GM21737 (cell line): Measurements from ENCODE around the gene EHBP1.

Experiments
- ATAC-seq: cut with Tn5 transposase; IDR thresholded peaks from one replicate; pipeline ENCODE4 v1.9.1; 2021; ENCODE audit warnings: mild to moderate bottlenecking, moderate library complexity; ENCODE audit not compliant: unreplicated experiment

EHBP1 gene

DNA sequence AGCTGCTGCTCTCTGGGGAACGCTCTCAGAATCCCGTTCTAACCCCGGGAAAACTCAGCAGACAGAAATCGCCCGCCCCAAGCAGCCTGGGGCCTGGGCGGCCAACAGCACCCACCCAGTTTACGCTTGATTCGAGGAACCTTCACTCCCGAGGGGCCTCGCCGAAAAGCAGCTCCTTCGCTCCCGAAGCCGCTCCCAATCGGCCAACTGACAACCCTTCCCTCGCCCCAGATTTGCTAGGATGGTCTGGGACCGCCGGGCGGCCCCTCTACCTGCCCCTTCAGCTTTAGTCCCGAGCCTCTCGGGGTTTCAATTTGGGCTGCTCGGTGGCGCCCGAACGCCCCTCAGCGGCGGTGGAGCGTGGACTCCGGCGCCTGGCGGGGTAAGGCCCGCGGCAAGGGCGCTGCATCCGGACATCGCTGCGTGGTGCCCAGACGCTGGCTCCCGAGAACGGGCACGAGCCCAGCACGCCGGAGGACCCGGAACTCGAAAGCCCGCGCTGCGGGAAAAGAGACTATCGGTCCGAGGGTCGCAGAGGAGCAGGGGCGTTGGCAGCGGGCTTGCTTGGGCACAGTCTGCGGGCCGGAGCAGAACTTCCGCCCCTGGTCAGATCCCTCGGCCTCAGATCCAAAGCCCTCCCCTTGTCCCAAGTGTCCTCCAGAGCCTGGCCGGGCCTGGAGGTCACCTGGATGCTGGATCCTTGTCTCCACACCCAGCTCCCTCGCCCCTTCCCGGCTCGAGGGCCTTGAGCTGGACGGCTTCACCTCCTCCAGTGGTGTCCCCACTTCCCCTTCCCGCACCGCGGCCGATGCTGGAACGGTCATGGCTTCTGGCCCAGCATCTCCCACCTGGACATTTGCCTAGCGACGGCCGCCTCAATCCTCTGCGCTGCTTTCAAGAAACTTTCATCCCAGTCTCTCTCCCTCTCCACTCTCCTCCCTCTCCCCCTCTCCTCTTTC is 342.1 kb downstream of the EHBP1 start:
- ATAC-seq = no peak

DNA sequence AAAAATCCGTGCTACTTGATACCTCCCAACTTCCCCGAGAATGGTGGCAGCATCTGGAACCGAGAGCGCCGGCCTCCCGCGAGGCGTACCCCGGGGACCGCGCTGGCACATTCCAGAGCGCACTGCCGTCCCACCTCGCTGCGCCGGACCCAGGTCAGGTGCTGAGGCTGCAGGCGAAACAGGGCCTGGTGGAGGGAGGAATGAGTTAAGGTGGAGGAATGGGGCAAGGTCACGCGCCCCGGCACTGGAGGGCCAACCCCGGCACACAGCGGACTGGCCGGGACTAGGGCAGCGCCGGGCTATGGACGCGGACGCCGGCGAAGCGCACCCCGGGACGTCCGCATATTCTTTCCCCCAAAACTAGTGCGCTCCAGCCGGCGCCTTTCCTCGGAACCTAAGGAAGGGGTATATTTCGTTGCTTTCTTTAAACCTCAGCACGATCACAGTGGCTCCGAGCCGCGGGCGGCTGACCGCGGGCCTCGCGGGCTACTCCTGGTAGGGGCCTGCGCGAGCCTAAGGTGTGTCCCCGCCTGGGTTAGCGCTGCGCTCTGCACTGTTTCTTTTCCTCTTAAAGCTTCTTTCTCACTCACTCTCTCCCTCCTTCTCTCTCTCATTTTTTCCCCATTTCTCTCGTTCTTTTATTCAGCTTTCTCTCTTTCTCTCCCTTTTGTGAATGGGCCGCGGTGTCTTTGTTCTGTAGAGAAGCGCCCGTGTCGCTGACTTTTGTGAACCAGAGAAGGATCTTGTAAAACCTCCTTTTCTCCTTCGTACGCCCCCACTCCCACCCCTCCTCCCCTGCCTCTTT is 343.1 kb downstream of the EHBP1 start:
- ATAC-seq = no peak

DNA sequence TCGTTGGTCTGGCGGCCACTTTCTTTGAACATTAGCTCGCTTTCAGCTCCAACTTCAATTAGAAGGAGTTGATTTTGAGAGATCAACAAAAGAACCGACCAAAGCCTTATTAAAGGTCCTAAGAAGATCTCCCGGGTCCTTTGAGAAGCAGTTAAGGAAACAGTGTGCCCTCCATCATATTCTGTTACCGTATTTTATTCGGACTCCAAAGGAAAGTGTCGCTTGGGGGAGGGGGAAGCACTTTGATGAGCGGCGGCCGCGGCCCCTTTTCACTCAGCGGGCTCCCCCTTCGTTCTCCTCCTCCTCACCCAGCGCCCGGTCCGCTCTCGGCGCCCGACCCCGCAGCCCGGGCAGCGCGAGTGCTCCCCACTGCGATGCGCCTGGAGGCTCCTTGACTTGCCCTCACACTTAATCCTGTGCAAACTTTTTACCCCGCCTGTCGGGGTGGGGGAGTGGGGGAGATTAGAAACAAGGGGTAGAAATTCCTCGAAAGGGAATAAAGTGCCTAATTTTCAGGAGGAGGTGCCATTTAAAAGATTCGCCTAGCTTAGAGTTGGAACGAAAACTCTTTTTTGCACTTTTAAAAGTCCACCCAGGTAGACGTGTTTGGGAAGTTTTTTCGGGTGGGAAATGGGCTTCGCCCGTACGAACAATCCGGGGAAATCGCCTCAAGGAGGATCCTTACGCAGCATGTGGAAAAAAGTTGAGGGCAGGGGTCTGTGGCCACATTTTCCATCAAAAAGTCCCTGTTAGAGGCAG is 343.9 kb downstream of the EHBP1 start:
- no peak for ATAC-seq

- ATAC-seq = no peak
Measured at GRCh38 chr2:63049970-63050333, 344.4 kb downstream of the EHBP1 start.

DNA sequence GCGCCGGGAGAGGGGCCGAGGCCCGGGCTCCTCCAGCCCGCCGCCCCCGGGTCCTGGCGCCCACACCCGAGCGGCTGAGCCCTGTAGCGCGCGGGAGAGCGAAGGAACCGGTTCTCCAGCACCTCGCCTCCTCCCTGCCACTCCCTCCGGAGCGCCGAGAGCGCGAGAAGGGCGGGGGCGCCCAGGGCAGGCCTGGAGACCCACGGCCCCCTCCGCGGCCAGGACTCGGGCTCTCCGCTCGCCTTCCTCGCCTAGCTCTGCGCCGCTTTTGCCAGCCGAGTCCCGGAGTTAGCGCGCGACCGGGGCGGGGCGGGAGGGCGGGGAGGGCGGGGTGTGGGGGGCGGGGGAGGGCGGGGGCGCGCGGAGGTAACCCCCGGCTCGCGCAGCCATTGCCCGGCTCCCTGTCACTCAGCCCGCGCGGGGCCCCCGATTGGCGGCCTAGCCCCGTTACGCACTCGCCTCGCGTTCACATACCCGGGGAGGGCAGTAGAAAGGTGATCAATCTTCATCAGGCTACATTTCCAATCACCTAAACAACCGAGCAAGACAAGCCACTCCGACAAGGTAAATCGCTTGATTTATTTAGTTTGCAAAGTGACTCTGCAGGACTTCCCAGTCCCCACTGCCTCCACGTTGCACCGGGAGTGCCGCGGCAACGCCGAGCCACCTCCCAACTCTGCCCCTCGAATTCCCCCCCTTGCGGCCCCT is 345.0 kb downstream of the EHBP1 start, which contains the start of gene OTX1:
TSS of gene OTX1 (plus strand) at position 497 of the 708 bp plus-strand sequence. CDS start 2,161 bp downstream, outside the sequence.
- ATAC-seq = peak; percentile 74

- no peak for ATAC-seq
Measured at GRCh38 chr2:63051042-63051794, 345.7 kb downstream of the EHBP1 start.

DNA sequence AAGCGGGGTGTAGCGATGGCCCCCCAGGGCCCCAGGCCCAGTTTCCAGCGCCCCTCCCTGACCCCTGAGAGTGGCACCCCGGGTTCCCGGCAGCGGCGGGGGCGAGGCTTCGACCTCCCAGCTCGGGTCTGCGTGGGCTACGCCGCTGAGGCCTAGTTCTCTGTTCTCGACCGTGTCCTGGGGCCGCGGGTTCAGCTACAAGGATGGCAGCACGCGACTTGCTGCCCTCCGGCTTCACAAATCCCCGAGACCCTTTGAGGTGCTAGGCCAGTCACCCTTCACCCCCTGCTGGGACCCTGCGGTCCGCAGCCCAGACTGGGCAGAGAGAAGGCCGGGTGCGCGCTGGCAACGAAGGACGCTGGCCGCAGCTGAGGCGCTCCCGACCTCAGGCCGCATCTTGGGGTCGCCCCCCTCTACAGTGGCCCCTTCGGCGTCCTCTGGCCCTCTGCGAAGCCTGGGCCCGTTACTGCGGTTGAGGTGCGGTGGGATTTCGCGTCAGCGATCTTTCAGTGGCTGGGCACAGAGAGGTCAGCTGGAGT is 346.4 kb downstream of the EHBP1 start:
- ATAC-seq = no peak

DNA sequence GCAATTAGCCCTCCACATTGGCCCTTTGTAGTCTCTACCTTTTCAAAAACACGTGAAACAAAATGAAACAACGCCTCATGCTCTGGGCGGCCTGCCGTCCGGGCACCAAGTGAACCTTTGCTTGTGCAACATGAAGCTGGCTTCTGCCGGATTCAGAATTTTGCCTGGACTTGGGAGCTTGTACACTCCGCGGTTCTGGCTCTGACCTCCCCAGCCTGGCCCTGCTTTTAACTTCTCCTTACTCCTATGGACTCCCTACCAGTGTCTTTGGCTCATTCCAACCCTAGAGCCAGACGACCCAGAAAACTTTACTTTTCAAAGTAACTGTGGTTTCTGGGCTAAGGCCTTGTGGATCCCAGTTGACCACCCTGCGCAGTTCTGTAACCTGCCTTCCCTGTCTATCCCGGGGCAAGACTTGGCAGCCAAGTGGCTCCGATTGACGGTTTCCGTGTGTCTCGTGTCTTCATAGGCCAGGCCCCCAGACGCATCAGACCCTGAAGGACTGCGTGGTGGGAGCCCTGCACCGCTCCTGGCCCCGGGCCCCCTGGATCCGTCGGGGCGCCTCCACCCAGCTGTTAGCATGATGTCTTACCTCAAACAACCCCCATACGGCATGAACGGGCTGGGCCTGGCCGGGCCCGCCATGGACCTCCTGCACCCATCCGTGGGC is 347.0 kb downstream of the EHBP1 start:
- no peak for ATAC-seq

GRCh38 chr2:63053081-63053888 is 347.8 kb downstream of the EHBP1 start:
- ATAC-seq = no peak

GRCh38 chr2:63053889-63054602 is 348.5 kb downstream of the EHBP1 start:
- no peak for ATAC-seq

GRCh38 chr2:63054841-63055225 is 349.3 kb downstream of the EHBP1 start:
- ATAC-seq = no peak

GRCh38 chr2:63055226-63056106 is 350.0 kb downstream of the EHBP1 start:
- ATAC-seq = no peak

DNA sequence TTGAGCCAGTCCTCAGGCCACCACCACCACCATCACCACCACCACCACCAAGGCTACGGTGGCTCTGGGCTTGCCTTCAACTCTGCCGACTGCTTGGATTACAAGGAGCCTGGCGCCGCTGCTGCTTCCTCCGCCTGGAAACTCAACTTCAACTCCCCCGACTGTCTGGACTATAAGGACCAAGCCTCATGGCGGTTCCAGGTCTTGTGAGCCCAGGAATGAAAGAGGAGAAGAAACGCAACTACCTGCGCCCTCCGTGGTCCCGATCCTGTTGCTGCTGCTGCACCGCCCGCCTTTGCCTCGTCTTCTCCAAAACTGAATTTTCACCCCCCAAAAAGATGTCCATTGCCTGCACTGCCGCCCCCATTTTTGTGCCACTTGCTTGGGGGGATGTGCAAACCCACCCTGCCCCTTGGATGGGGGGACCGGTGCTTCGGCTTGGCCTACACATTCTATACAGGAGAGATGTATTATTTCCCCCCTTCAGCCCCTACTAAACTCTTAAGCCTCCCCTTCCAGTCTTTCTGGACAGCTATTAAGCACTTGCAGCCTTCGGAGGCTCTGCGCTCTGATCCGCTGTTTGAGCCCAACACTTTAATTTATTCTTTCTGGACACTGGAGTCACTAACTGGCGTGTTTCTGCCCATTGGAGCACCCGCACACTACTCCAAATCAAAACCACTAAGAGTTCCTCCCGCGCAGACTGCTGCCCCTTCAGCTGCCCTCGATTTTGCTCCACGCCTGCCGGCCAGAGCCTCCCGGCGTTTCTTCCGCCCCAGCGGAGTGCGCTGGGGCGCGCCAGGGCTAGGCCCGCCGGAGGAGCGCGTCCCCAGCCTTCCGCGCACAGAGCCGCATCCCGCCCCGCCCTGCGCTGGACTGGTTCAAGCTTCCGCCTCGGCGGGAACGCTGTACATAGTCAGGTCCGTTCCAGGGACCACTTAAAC is 350.9 kb downstream of the EHBP1 start:
- ATAC-seq = no peak

- ATAC-seq = no peak
Measured at GRCh38 chr2:63057249-63058143, 352.0 kb downstream of the EHBP1 start.
